ENCODE data around the gene DCST2.

The DCST2 gene

DNA sequence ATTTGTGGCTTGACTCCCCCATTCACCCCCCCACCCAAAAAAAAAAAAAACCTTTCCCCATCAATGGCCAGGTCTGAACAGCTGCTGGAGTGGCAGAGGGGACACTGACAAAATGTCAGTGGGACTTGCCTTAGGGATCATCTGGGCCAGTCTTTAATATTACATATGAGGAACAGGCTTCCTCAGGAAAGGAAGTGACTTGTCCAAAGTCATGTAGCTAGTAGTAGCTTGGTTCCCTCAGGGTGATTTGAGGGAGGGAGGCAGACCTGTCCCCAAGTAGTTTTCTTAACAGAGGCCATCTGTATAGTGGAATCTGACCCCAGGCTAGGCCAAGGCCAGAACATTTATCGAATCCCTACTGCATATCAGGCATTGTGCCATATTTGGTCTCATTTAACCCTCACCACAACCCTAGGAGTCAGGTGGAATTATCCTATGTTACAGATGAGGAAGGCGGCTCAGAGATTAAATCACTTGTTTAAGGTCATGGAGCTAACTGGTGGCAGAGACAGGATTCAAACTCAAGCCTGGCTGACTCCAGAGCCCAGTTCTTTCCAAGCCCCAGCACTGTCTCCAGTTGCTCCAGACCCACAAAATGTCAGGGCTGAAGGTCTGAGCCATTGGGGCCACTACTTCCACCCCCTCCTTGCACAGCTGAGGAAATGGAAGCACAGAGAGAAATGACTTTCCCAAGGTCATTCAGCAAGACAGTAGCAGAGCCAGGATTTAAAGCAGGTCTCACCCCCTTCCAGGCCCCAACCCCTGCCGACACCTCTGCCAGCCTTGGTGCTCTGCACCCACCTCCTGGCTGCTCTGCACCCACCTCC is 20.6 kb downstream of the DCST2 start:
- no peak overlapping the region for H3K27ac ChIP-seq (replicated peaks; ENCODE audit: low read length)
- H3K4me2 ChIP-seq (ENCODE audit: insufficient read depth, low read length, poor library complexity, severe bottlenecking): no peak overlapping the region
- H2AFZ ChIP-seq (ENCODE audit: low read length): no peak overlapping the region
- WGBS, 2 donors (ENCODE audit: extremely low coverage in 2 of 2, insufficient read length in 2 of 2, insufficient replicate concordance in 1 of 2): no CpG with 5 or more reads among the region's 3 CpGs
- H3K9me3 ChIP-seq (replicated peaks in 1 of 2; ENCODE audit: control insufficient read depth in 2 of 2, insufficient read depth in 1 of 2, low read depth in 1 of 2, low read length in 2 of 2): no peaks in the 10 kb centered on the region
- no peak overlapping the region for H3K9ac ChIP-seq (ENCODE audit: low read depth, low read length, poor library complexity)
- H2BK15ac ChIP-seq (ENCODE audit: low read length): peak overlapping the region; percentile 72
- no peak overlapping the region for H3K23ac ChIP-seq (ENCODE audit: low read depth, low read length, poor library complexity)
- peaks cover 17 to 40% of the 10 kb centered on the region in 2 donors for H3K4me1 ChIP-seq (ENCODE audit: control insufficient read depth in 2 of 2, insufficient read depth in 1 of 2, low read depth in 1 of 2, low read length in 2 of 2)
- no peak overlapping the region for H3K18ac ChIP-seq (ENCODE audit: low read length)
- no peak overlapping the region for H2BK12ac ChIP-seq (ENCODE audit: low read length)
- no peak overlapping the region for H4K91ac ChIP-seq (ENCODE audit: low read depth, low read length, poor library complexity)
- H4K8ac ChIP-seq (ENCODE audit: low read depth, low read length): no peak overlapping the region
- no peaks in the 10 kb centered on the region for H3K27me3 ChIP-seq (ENCODE audit: control insufficient read depth in 3 of 3, insufficient read depth in 3 of 3, low read depth in 1 of 3, low read length in 3 of 3)
- H2AK5ac ChIP-seq (ENCODE audit: low read depth, low read length): peak overlapping the region; percentile 33
- no peak overlapping the region for H3K14ac ChIP-seq (ENCODE audit: low read length)
- no peak overlapping the region for H3K4ac ChIP-seq (ENCODE audit: low read length)
- no peak overlapping the region for H2BK5ac ChIP-seq (ENCODE audit: low read length)
- no peaks in the 10 kb centered on the region for H3K79me1 ChIP-seq (ENCODE audit: low read depth, low read length)
- H2BK120ac ChIP-seq (ENCODE audit: low read depth, low read length): no peak overlapping the region
- no peak for DNase-seq (ENCODE audit: low spot score)
- H3K36me3 ChIP-seq (replicated peaks in 1 of 2; ENCODE audit: control insufficient read depth in 2 of 2, insufficient read depth in 2 of 2, low read length in 2 of 2): peaks cover 14% of the 10 kb centered on the region in 2 donors
- H3K4me3 ChIP-seq (ENCODE audit: low read length in 2 of 2): no peak overlapping the region

DNA sequence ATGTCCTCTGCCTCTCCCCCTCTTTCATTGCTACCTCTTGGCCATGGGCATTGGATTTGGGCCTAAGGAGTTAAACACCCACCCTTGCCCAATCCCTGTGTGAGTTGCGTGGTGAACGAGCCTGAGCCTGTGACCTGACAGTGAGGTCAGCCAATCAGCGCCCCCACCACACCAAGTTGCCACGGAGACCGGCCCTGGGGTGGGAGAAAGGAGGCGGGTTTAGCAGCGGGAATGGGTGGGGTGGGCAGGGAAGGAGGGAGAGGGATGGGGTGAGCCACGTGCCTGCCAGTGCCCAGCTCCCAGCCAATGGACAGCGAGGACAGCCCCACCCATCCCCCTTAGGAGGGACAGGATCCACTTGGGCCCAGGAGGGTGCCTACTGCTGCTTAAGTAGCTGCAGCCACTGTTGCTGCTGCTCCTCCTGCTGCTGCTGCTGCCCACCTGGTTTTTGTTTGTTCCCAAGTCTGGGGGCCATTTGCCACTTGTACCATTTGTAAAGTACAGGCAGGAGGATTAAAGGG is 21.5 kb downstream of the DCST2 start:
- peak overlapping the region; percentile 74 for H2BK15ac ChIP-seq (ENCODE audit: low read length)
- H2BK5ac ChIP-seq (ENCODE audit: low read length): peak overlapping the region; percentile 91
- H3K4me3 ChIP-seq (ENCODE audit: low read length in 2 of 2): no peak overlapping the region
- H3K4me2 ChIP-seq (ENCODE audit: insufficient read depth, low read length, poor library complexity, severe bottlenecking): peak overlapping the region; percentile 37
- no peak overlapping the region for H4K8ac ChIP-seq (ENCODE audit: low read depth, low read length)
- peaks cover 17 to 35% of the 10 kb centered on the region in 2 donors for H3K4me1 ChIP-seq (ENCODE audit: control insufficient read depth in 2 of 2, insufficient read depth in 1 of 2, low read depth in 1 of 2, low read length in 2 of 2)
- peak overlapping the region; percentile 58 for H2AK5ac ChIP-seq (ENCODE audit: low read depth, low read length)
- H3K9ac ChIP-seq (ENCODE audit: low read depth, low read length, poor library complexity): no peak overlapping the region
- H2BK120ac ChIP-seq (ENCODE audit: low read depth, low read length): no peak overlapping the region
- H3K23ac ChIP-seq (ENCODE audit: low read depth, low read length, poor library complexity): peak overlapping the region; percentile 37
- H3K14ac ChIP-seq (ENCODE audit: low read length): no peak overlapping the region
- no peaks in the 10 kb centered on the region for H3K9me3 ChIP-seq (replicated peaks in 1 of 2; ENCODE audit: control insufficient read depth in 2 of 2, insufficient read depth in 1 of 2, low read depth in 1 of 2, low read length in 2 of 2)
- peak; percentile 62 for DNase-seq (ENCODE audit: low spot score)
- H3K27ac ChIP-seq (replicated peaks; ENCODE audit: low read length): peak overlapping the region; percentile 16
- H2BK12ac ChIP-seq (ENCODE audit: low read length): peak overlapping the region; percentile 24
- no peak overlapping the region for H3K4ac ChIP-seq (ENCODE audit: low read length)
- H3K79me1 ChIP-seq (ENCODE audit: low read depth, low read length): peaks cover 3% of the 10 kb centered on the region
- H3K18ac ChIP-seq (ENCODE audit: low read length): peak overlapping the region; percentile 92
- H4K91ac ChIP-seq (ENCODE audit: low read depth, low read length, poor library complexity): no peak overlapping the region
- no CpG with 5 or more reads among the region's 9 CpGs for WGBS, 2 donors (ENCODE audit: extremely low coverage in 2 of 2, insufficient read length in 2 of 2, insufficient replicate concordance in 1 of 2)
- H2AFZ ChIP-seq (ENCODE audit: low read length): no peak overlapping the region
- no peaks in the 10 kb centered on the region for H3K27me3 ChIP-seq (ENCODE audit: control insufficient read depth in 3 of 3, insufficient read depth in 3 of 3, low read depth in 1 of 3, low read length in 3 of 3)
- peaks cover 14% of the 10 kb centered on the region in 2 donors for H3K36me3 ChIP-seq (replicated peaks in 1 of 2; ENCODE audit: control insufficient read depth in 2 of 2, insufficient read depth in 2 of 2, low read length in 2 of 2)

DNA sequence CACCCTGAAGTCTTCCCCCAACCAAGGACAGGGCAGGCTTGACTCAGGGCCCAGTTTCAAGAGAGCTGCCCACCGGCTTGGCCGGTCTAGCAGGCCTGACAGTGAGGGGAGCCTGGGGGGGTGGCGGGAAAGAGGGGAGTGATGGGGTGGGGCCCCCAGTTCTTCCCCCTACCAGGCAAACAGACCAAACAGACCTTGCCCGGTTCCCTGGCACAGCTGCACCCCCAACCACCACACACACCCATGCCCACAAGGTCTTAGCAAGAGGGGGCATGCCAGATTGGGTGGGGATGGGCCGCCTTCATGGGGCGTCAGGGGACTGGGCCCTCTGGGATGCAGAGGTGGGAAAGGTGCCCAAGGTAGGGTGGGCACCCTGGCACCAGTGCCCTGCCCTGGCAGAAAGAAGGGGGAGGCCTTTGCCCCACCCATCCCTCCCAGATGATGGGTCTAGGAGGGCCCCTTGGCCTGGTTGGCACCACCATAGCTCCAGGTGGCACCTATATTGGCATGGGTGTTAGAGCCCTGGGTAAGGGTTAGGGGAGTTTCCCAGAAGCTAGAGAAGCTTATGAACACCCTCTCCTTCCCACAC is 22.1 kb downstream of the DCST2 start:
- H3K27me3 ChIP-seq (ENCODE audit: control insufficient read depth in 3 of 3, insufficient read depth in 3 of 3, low read depth in 1 of 3, low read length in 3 of 3): no peaks in the 10 kb centered on the region

DNA sequence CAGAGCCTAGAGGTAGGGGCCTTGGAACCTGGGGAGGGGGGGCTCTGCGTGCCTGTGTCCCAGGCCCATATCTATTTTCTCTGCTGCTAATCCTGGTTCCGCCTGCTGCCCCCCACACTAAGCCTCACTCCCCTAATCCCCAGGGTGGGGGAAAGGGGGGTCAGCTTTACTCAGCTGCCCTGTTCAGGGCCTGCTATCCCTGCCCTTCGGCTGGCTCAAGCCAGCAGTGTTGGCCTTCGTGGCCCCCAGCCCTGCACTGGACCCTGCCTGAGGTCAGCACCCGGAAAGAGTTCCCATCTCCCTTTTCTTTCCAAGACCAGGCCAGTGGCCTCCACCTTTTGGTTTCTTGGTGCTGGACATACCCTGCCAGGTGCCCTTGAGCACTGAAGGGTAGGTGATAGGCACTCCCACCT is 22.6 kb downstream of the DCST2 start:
- peaks cover 3% of the 10 kb centered on the region for H3K79me1 ChIP-seq (ENCODE audit: low read depth, low read length)
- H3K4ac ChIP-seq (ENCODE audit: low read length): no peak overlapping the region
- H3K18ac ChIP-seq (ENCODE audit: low read length): peak overlapping the region; percentile 92
- no peak overlapping the region for H3K14ac ChIP-seq (ENCODE audit: low read length)
- no peak overlapping the region for H4K91ac ChIP-seq (ENCODE audit: low read depth, low read length, poor library complexity)
- peak overlapping the region; percentile 58 for H2AK5ac ChIP-seq (ENCODE audit: low read depth, low read length)
- H3K9ac ChIP-seq (ENCODE audit: low read depth, low read length, poor library complexity): no peak overlapping the region
- no peak overlapping the region for H3K23ac ChIP-seq (ENCODE audit: low read depth, low read length, poor library complexity)
- DNase-seq (ENCODE audit: low spot score): no peak
- no peak overlapping the region for H3K27ac ChIP-seq (replicated peaks; ENCODE audit: low read length)
- no peak overlapping the region for H4K8ac ChIP-seq (ENCODE audit: low read depth, low read length)
- peaks cover 6 to 8% of the 10 kb centered on the region in 2 donors for H3K36me3 ChIP-seq (replicated peaks in 1 of 2; ENCODE audit: control insufficient read depth in 2 of 2, insufficient read depth in 2 of 2, low read length in 2 of 2)
- H3K27me3 ChIP-seq (ENCODE audit: control insufficient read depth in 3 of 3, insufficient read depth in 3 of 3, low read depth in 1 of 3, low read length in 3 of 3): no peaks in the 10 kb centered on the region
- no peaks in the 10 kb centered on the region for H3K9me3 ChIP-seq (replicated peaks in 1 of 2; ENCODE audit: control insufficient read depth in 2 of 2, insufficient read depth in 1 of 2, low read depth in 1 of 2, low read length in 2 of 2)
- peak overlapping the region; percentile 74 for H2BK15ac ChIP-seq (ENCODE audit: low read length)
- no peak overlapping the region for H3K4me3 ChIP-seq (ENCODE audit: low read length in 2 of 2)
- H2AFZ ChIP-seq (ENCODE audit: low read length): no peak overlapping the region
- no CpG with 5 or more reads among the region's 5 CpGs for WGBS, 2 donors (ENCODE audit: extremely low coverage in 2 of 2, insufficient read length in 2 of 2, insufficient replicate concordance in 1 of 2)
- peaks cover 14 to 29% of the 10 kb centered on the region in 2 donors for H3K4me1 ChIP-seq (ENCODE audit: control insufficient read depth in 2 of 2, insufficient read depth in 1 of 2, low read depth in 1 of 2, low read length in 2 of 2)
- H2BK5ac ChIP-seq (ENCODE audit: low read length): peak overlapping the region; percentile 91
- H2BK12ac ChIP-seq (ENCODE audit: low read length): no peak overlapping the region
- H2BK120ac ChIP-seq (ENCODE audit: low read depth, low read length): no peak overlapping the region
- H3K4me2 ChIP-seq (ENCODE audit: insufficient read depth, low read length, poor library complexity, severe bottlenecking): no peak overlapping the region

More for the DNA sequence above, 22.1 kb downstream of the DCST2 start:
- Histone ChIP-seq H4K8ac (ENCODE audit: low read depth, low read length) (no peak overlapping the region), H3K18ac (ENCODE audit: low read length) (peak overlapping the region; percentile 92), H2BK120ac (ENCODE audit: low read depth, low read length) (no peak overlapping the region), H2BK15ac (ENCODE audit: low read length) (peak overlapping the region; percentile 74), H3K14ac (ENCODE audit: low read length) (no peak overlapping the region), H3K4ac (ENCODE audit: low read length) (no peak overlapping the region), H3K27ac (replicated peaks; ENCODE audit: low read length) (peak overlapping the region; percentile 16), H3K9me3 (replicated peaks in 1 of 2; ENCODE audit: control insufficient read depth in 2 of 2, insufficient read depth in 1 of 2, low read depth in 1 of 2, low read length in 2 of 2) (no peaks in the 10 kb centered on the region), H3K79me1 (ENCODE audit: low read depth, low read length) (peaks cover 3% of the 10 kb centered on the region), H3K9ac (ENCODE audit: low read depth, low read length, poor library complexity) (no peak overlapping the region), H3K4me2 (ENCODE audit: insufficient read depth, low read length, poor library complexity, severe bottlenecking) (no peak overlapping the region), H2AFZ (ENCODE audit: low read length) (no peak overlapping the region), H3K4me1 (ENCODE audit: control insufficient read depth in 2 of 2, insufficient read depth in 1 of 2, low read depth in 1 of 2, low read length in 2 of 2) (peaks cover 14 to 31% of the 10 kb centered on the region in 2 donors), H3K36me3 (replicated peaks in 1 of 2; ENCODE audit: control insufficient read depth in 2 of 2, insufficient read depth in 2 of 2, low read length in 2 of 2) (peaks cover 11 to 13% of the 10 kb centered on the region in 2 donors), H2BK12ac (ENCODE audit: low read length) (peak overlapping the region; percentile 24), H4K91ac (ENCODE audit: low read depth, low read length, poor library complexity) (no peak overlapping the region), H2BK5ac (ENCODE audit: low read length) (peak overlapping the region; percentile 91), H3K23ac (ENCODE audit: low read depth, low read length, poor library complexity) (no peak overlapping the region), H3K4me3 (ENCODE audit: low read length in 2 of 2) (no peak overlapping the region), H2AK5ac (ENCODE audit: low read depth, low read length) (peak overlapping the region; percentile 58)
- DNase-seq (ENCODE audit: low spot score): no peak
- no CpG with 5 or more reads among the region's 6 CpGs for whole genome bisulfite sequencing, 2 donors (ENCODE audit: extremely low coverage in 2 of 2, insufficient read length in 2 of 2, insufficient replicate concordance in 1 of 2)

Measured in neuronal stem cell (in vitro differentiated cells).